Fibroblast of pulmonary artery (primary cell): ENCODE data around the gene PMAIP1.

Experiments used
- DNase-seq: peaks from one replicate; pipeline ENCODE4 v3.0.0-alpha.2; 2010; ENCODE audit warnings: low read depth
- H3K4me3 ChIP-seq: replicated peaks from 2 replicates; pipeline ENCODE4 v1.5.1; 2011; ENCODE audit warnings: low read depth, mild to moderate bottlenecking, control low read depth, low read length, moderate library complexity
- CTCF ChIP-seq: IDR thresholded peaks from 2 replicates; pipeline ENCODE4 v1.5.1; 2011; ENCODE audit warnings: mild to moderate bottlenecking, control low read depth, low read length, inconsistent platforms; ENCODE audit errors: missing control alignments

Gene PMAIP1

GRCh38 chr18:59907172-59907571 lies 7.4 kb downstream of the PMAIP1 start:
- no peak for DNase-seq
- no peak for TF ChIP-seq CTCF
- H3K4me3 ChIP-seq: no peak overlapping the region

GRCh38 chr18:59907660-59908059 lies 7.9 kb downstream of the PMAIP1 start:
- H3K4me3 ChIP-seq: no peak overlapping the region

GRCh38 chr18:59908799-59909198 lies 9.0 kb downstream of the PMAIP1 start:
- no peak overlapping the region for H3K4me3 ChIP-seq
- no peak for TF ChIP-seq CTCF
- DNase-seq: peak; percentile 49

More at GRCh38 chr18:59907660-59908059, 7.9 kb downstream of the PMAIP1 start:
- no peak for DNase-seq
- TF ChIP-seq CTCF: no peak

GRCh38 chr18:59909289-59910036 lies 9.7 kb downstream of the PMAIP1 start:
- no peak overlapping the region for H3K4me3 ChIP-seq
- no peak for TF ChIP-seq CTCF
- peak; percentile 56 for DNase-seq

- peak; percentile 57 for DNase-seq
Observed at GRCh38 chr18:59910967-59911366, 11.2 kb downstream of the PMAIP1 start.

GRCh38 chr18:59911600-59911999 lies 11.8 kb downstream of the PMAIP1 start:
- no peak for DNase-seq
- TF ChIP-seq CTCF: no peak

More at GRCh38 chr18:59910967-59911366, 11.2 kb downstream of the PMAIP1 start:
- no peak for TF ChIP-seq CTCF
- H3K4me3 ChIP-seq: no peak overlapping the region

More at GRCh38 chr18:59911600-59911999, 11.8 kb downstream of the PMAIP1 start:
- no peak overlapping the region for H3K4me3 ChIP-seq
